ENCODE measurements around the gene MAOB.

MAOB gene

GRCh38 chrX:43860646-43861370 lies 21.4 kb downstream of the MAOB start:
- peak; percentile 82 for DNase-seq

- no peak for DNase-seq
Measured at GRCh38 chrX:43853225-43853828, 28.9 kb downstream of the MAOB start.

GRCh38 chrX:43850629-43851028 lies 31.6 kb downstream of the MAOB start:
- no peak for DNase-seq

GRCh38 chrX:43849173-43849572 lies 33.1 kb downstream of the MAOB start:
- DNase-seq: no peak

- no peak for DNase-seq
Measured at GRCh38 chrX:43847352-43847751, 34.9 kb downstream of the MAOB start.

- DNase-seq: no peak
Measured at GRCh38 chrX:43846558-43846957, 35.7 kb downstream of the MAOB start.

GRCh38 chrX:43845776-43846175 lies 36.5 kb downstream of the MAOB start:
- no peak for DNase-seq

GRCh38 chrX:43840265-43840664 lies 42.0 kb downstream of the MAOB start:
- no peak for DNase-seq

GRCh38 chrX:43836435-43837184 lies 45.6 kb downstream of the MAOB start:
- no peak for DNase-seq

- no peak for DNase-seq
Measured at GRCh38 chrX:43835559-43835958, 46.7 kb downstream of the MAOB start.

GRCh38 chrX:43827791-43828190 lies 54.5 kb downstream of the MAOB start:
- no peak for DNase-seq

GRCh38 chrX:43822014-43822413 lies 60.2 kb downstream of the MAOB start:
- peak; percentile 16 for DNase-seq

- no peak for DNase-seq
Measured at GRCh38 chrX:43817444-43817843, 64.8 kb downstream of the MAOB start.

GRCh38 chrX:43815209-43815608 lies 67.0 kb downstream of the MAOB start:
- no peak for DNase-seq

- DNase-seq: no peak
Measured at GRCh38 chrX:43813898-43814297, 68.4 kb downstream of the MAOB start.

GRCh38 chrX:43813319-43813718 lies 68.9 kb downstream of the MAOB start:
- DNase-seq: no peak

- no peak for DNase-seq
Measured at GRCh38 chrX:43809463-43809862, 72.8 kb downstream of the MAOB start.

- DNase-seq: no peak
Measured at GRCh38 chrX:43808231-43808630, 74.0 kb downstream of the MAOB start.

- DNase-seq: no peak
Measured at GRCh38 chrX:43805579-43805978, 76.7 kb downstream of the MAOB start.

- DNase-seq: no peak
Measured at GRCh38 chrX:43804021-43804420, 78.2 kb downstream of the MAOB start.

- DNase-seq: no peak
Measured at GRCh38 chrX:43785930-43786591, 96.2 kb downstream of the MAOB start.

- DNase-seq: no peak
Measured at GRCh38 chrX:43758044-43758443, 124.2 kb downstream of the MAOB start.

GRCh38 chrX:43756076-43756475 lies 126.2 kb downstream of the MAOB start:
- DNase-seq: no peak

- no peak for DNase-seq
Measured at GRCh38 chrX:43753637-43754036, 128.6 kb downstream of the MAOB start.
